Astrocyte (in vitro differentiated cells and primary cell): ENCODE data around the gene PIMREG.

Experiments used
- CTCF ChIP-seq: IDR thresholded peaks from 2 replicates; pipeline ENCODE4 v1.5.1; 2011; ENCODE audit warnings: low read depth, mild to moderate bottlenecking, inconsistent platforms, low read length, moderate library complexity; ENCODE audit not compliant: insufficient read depth
- EZH2 ChIP-seq: IDR thresholded peaks from 2 replicates; pipeline ENCODE4 v1.6.1; 2012; ENCODE audit warnings: mild to moderate bottlenecking, low read length, inconsistent platforms; ENCODE audit not compliant: insufficient read depth

GRCh38 chr17:6474376-6474775, 30.1 kb downstream of the PIMREG start:
- TF ChIP-seq CTCF (no peak), EZH2 (no peak)
